ENCODE data around the gene MED25.

The MED25 gene

GRCh38 chr19:49856574-49857021, 38.5 kb downstream of the MED25 start:
- Mint-ChIP-seq H3K27ac (peak overlapping the region; percentile 79), H3K4me3 (no peak overlapping the region), H3K4me1 (peaks cover 26% of the 10 kb centered on the region), H3K36me3 (ENCODE audit: low read depth) (peaks cover 23% of the 10 kb centered on the region), H3K27me3 (ENCODE audit: low read depth, poor library complexity) (no peaks in the 10 kb centered on the region), H3K9me3 (no peaks in the 10 kb centered on the region)
- TF ChIP-seq CTCF (IDR thresholded peaks at IDR 0.05): no peak
- DNase-seq: no peak

- H3K9me3 Mint-ChIP-seq: no peaks in the 10 kb centered on the region
- peak overlapping the region; percentile 25 for H3K27ac Mint-ChIP-seq
Measured at GRCh38 chr19:49857061-49857837, 39.2 kb downstream of the MED25 start.

GRCh38 chr19:49857838-49858087, 39.7 kb downstream of the MED25 start:
- Mint-ChIP-seq H3K27ac (peak overlapping the region; percentile 25), H3K9me3 (no peaks in the 10 kb centered on the region), H3K36me3 (ENCODE audit: low read depth) (peaks cover 16% of the 10 kb centered on the region), H3K4me3 (no peak overlapping the region), H3K27me3 (ENCODE audit: low read depth, poor library complexity) (no peaks in the 10 kb centered on the region), H3K4me1 (peaks cover 28% of the 10 kb centered on the region)
- TF ChIP-seq CTCF (IDR thresholded peaks at IDR 0.05): no peak
- no peak for DNase-seq

More at GRCh38 chr19:49857061-49857837, 39.2 kb downstream of the MED25 start:
- Mint-ChIP-seq H3K4me1 (peaks cover 29% of the 10 kb centered on the region), H3K27me3 (ENCODE audit: low read depth, poor library complexity) (no peaks in the 10 kb centered on the region), H3K4me3 (no peak overlapping the region), H3K36me3 (ENCODE audit: low read depth) (peaks cover 21% of the 10 kb centered on the region)
- no peak for DNase-seq
- no peak for TF ChIP-seq CTCF (IDR thresholded peaks at IDR 0.05)

- Mint-ChIP-seq H3K4me1 (peaks cover 26% of the 10 kb centered on the region), H3K27me3 (ENCODE audit: low read depth, poor library complexity) (no peaks in the 10 kb centered on the region), H3K9me3 (no peaks in the 10 kb centered on the region), H3K27ac (peak overlapping the region; percentile 96), H3K4me3 (no peak overlapping the region), H3K36me3 (ENCODE audit: low read depth) (peaks cover 19% of the 10 kb centered on the region)
- TF ChIP-seq CTCF (IDR thresholded peaks at IDR 0.05): no peak
- no peak for DNase-seq
Measured at GRCh38 chr19:49858088-49858985, 40.2 kb downstream of the MED25 start.

- H3K27me3 Mint-ChIP-seq (ENCODE audit: low read depth, poor library complexity): no peaks in the 10 kb centered on the region
- H3K36me3 Mint-ChIP-seq (ENCODE audit: low read depth): peaks cover 32% of the 10 kb centered on the region
- H3K9me3 Mint-ChIP-seq: no peaks in the 10 kb centered on the region
- DNase-seq: no peak
- no peak for TF ChIP-seq CTCF (IDR thresholded peaks at IDR 0.05)
- H3K4me3 Mint-ChIP-seq: no peak overlapping the region
- H3K27ac Mint-ChIP-seq: no peak overlapping the region
- H3K4me1 Mint-ChIP-seq: peaks cover 32% of the 10 kb centered on the region
Measured at GRCh38 chr19:49859682-49860335, 41.7 kb downstream of the MED25 start.

Data from nephron progenitor cell (in vitro differentiated cells).